GM12892 (cell line): Measurements from ENCODE around the gene OR10A6.

Experiments
- DNase-seq: peaks from one replicate; pipeline ENCODE4 v3.0.0; 2011; ENCODE audit not compliant: insufficient read length
- FAIRE-seq: peaks from 2 replicates; lab custom pipeline; 2011; peaks lifted over from hg19 to GRCh38; lab: Jason Lieb, UNC
- POLR2A ChIP-seq: IDR thresholded peaks from 2 replicates; pipeline ENCODE4 v1.6.1; 2011; ENCODE audit warnings: low read depth, low read length, control low read depth
- POLR2AphosphoS5 ChIP-seq: IDR thresholded peaks from 2 replicates; pipeline ENCODE4 v1.6.1; 2011; ENCODE audit warnings: low read depth, low read length, control low read depth
- TAF1 ChIP-seq: IDR thresholded peaks from 2 replicates; pipeline ENCODE4 v1.6.1; 2011; ENCODE audit warnings: low read depth, mild to moderate bottlenecking, control low read depth, low read length, borderline replicate concordance

OR10A6 gene

GRCh38 chr11:7909585-7910285 lies 21.3 kb downstream of the OR10A6 start:
- TF ChIP-seq TAF1, result no peak
- no peak for TF ChIP-seq POLR2A
- TF ChIP-seq POLR2AphosphoS5, result no peak
- DNase-seq, result no peak
- no peak for FAIRE-seq

- DNase-seq (no peak), FAIRE-seq (no peak)
- TF ChIP-seq POLR2A (no peak), TAF1 (no peak), POLR2AphosphoS5 (no peak)
Measured at GRCh38 chr11:7907121-7907520, 23.9 kb downstream of the OR10A6 start.

- DNase-seq, result no peak
- FAIRE-seq, result no peak
- TF ChIP-seq POLR2A (no peak), TAF1 (no peak), POLR2AphosphoS5 (no peak)
Measured at GRCh38 chr11:7906481-7906880, 24.6 kb downstream of the OR10A6 start.

GRCh38 chr11:7905961-7906429 lies 25.1 kb downstream of the OR10A6 start:
- DNase-seq, result no peak
- TF ChIP-seq TAF1 (no peak), POLR2A (no peak), POLR2AphosphoS5 (no peak)
- no peak for FAIRE-seq

GRCh38 chr11:7905549-7905948 lies 25.5 kb downstream of the OR10A6 start:
- TF ChIP-seq POLR2AphosphoS5, result no peak
- no peak for TF ChIP-seq TAF1
- no peak for TF ChIP-seq POLR2A
- FAIRE-seq, result no peak
- no peak for DNase-seq

- TF ChIP-seq TAF1 (no peak), POLR2A (no peak), POLR2AphosphoS5 (no peak)
- DNase-seq, result no peak
- no peak for FAIRE-seq
Measured at GRCh38 chr11:7904917-7905316, 26.2 kb downstream of the OR10A6 start.

- no peak for FAIRE-seq
- no peak for TF ChIP-seq TAF1
- TF ChIP-seq POLR2A, result no peak
- TF ChIP-seq POLR2AphosphoS5, result no peak
- no peak for DNase-seq
Measured at GRCh38 chr11:7903940-7904339, 27.1 kb downstream of the OR10A6 start.

- TF ChIP-seq POLR2A (no peak), POLR2AphosphoS5 (no peak), TAF1 (no peak)
- DNase-seq (no peak), FAIRE-seq (no peak)
Measured at GRCh38 chr11:7901319-7901854, 29.7 kb downstream of the OR10A6 start.

GRCh38 chr11:7900686-7901085 lies 30.4 kb downstream of the OR10A6 start:
- no peak for TF ChIP-seq POLR2AphosphoS5
- TF ChIP-seq POLR2A, result no peak
- TF ChIP-seq TAF1, result no peak
- DNase-seq, result no peak
- no peak for FAIRE-seq

- no peak for DNase-seq
- TF ChIP-seq POLR2AphosphoS5 (no peak), TAF1 (no peak), POLR2A (no peak)
- no peak for FAIRE-seq
Measured at GRCh38 chr11:7899418-7899817, 31.6 kb downstream of the OR10A6 start.

- no peak for DNase-seq
- no peak for FAIRE-seq
- TF ChIP-seq POLR2AphosphoS5, result no peak
- TF ChIP-seq POLR2A, result no peak
- no peak for TF ChIP-seq TAF1
Measured at GRCh38 chr11:7898666-7899283, 32.3 kb downstream of the OR10A6 start.
